ENCODE measurements around the gene MYDGF. TPM values are rescaled to one million over a fixed set of nuclear protein-coding genes. Genes with fewer than 3 reads are reported as not detected.

The MYDGF gene
- total RNA-seq, 1 donor from 2014 or later: 131 TPM

- no peak for FAIRE-seq
- DNase-seq (ENCODE audit: low read depth): no peak
- no peaks in the 10 kb centered on the region for H3K27me3 ChIP-seq (ENCODE audit: insufficient read depth, low read length)
Measured at GRCh38 chr19:4688587-4688986, 18.4 kb upstream of the MYDGF start.

GRCh38 chr19:4687396-4687795 lies 17.3 kb upstream of the MYDGF start:
- Histone ChIP-seq H3K36me3 (ENCODE audit: insufficient read depth, low read length) (peaks cover 28% of the 10 kb centered on the region), H4K20me1 (ENCODE audit: insufficient read depth, low read length) (no peaks in the 10 kb centered on the region), H2AFZ (ENCODE audit: low read depth, low read length) (no peak overlapping the region), H3K27ac (ENCODE audit: low read depth, low read length) (no peak overlapping the region), H3K9ac (ENCODE audit: low read length) (no peak overlapping the region), H3K9me3 (ENCODE audit: insufficient read depth, low read depth, low read length) (no peaks in the 10 kb centered on the region), H3K4me3 (ENCODE audit: insufficient read depth, low read depth, low read length) (no peak overlapping the region), H3K79me2 (ENCODE audit: insufficient read depth, low read length) (peaks cover 3% of the 10 kb centered on the region), H3K4me2 (ENCODE audit: low read length) (no peak overlapping the region), H3K4me1 (ENCODE audit: insufficient read depth, low read length) (no peaks in the 10 kb centered on the region), H3K27me3 (ENCODE audit: insufficient read depth, low read length) (no peaks in the 10 kb centered on the region)
- H3K9me3 Mint-ChIP-seq (ENCODE audit: unreplicated experiment): no peaks in the 10 kb centered on the region
- H3K27me3 Mint-ChIP-seq (ENCODE audit: low read depth, unreplicated experiment): no peaks in the 10 kb centered on the region
- DNase-seq (ENCODE audit: low read depth): no peak
- no peak overlapping the region for H3K4me3 Mint-ChIP-seq (ENCODE audit: unreplicated experiment)
- FAIRE-seq: no peak
- no peak overlapping the region for H3K27ac Mint-ChIP-seq (ENCODE audit: unreplicated experiment)
- H3K4me1 Mint-ChIP-seq (ENCODE audit: low read depth, unreplicated experiment): no peaks in the 10 kb centered on the region
- no peak for TF ChIP-seq CTCF (IDR thresholded peaks at IDR 0.05; ENCODE audit: insufficient read depth, low read depth, low read length)
- TF ChIP-seq EZH2 (IDR thresholded peaks at IDR 0.05; ENCODE audit: insufficient read depth, low read length): no peak
- H3K36me3 Mint-ChIP-seq (ENCODE audit: low read depth, unreplicated experiment): peaks cover 15% of the 10 kb centered on the region

More at GRCh38 chr19:4688587-4688986, 18.4 kb upstream of the MYDGF start:
- TF ChIP-seq CTCF (IDR thresholded peaks at IDR 0.05; ENCODE audit: insufficient read depth, low read depth, low read length) (no peak), EZH2 (IDR thresholded peaks at IDR 0.05; ENCODE audit: insufficient read depth, low read length) (no peak)
- H3K27ac Mint-ChIP-seq (ENCODE audit: unreplicated experiment): no peak overlapping the region
- H3K27me3 Mint-ChIP-seq (ENCODE audit: low read depth, unreplicated experiment): no peaks in the 10 kb centered on the region
- H4K20me1 ChIP-seq (ENCODE audit: insufficient read depth, low read length): no peaks in the 10 kb centered on the region
- peaks cover 2% of the 10 kb centered on the region for H3K4me1 ChIP-seq (ENCODE audit: insufficient read depth, low read length)
- no peaks in the 10 kb centered on the region for H3K9me3 ChIP-seq (ENCODE audit: insufficient read depth, low read depth, low read length)
- H3K36me3 Mint-ChIP-seq (ENCODE audit: low read depth, unreplicated experiment): peaks cover 15% of the 10 kb centered on the region
- no peak overlapping the region for H3K27ac ChIP-seq (ENCODE audit: low read depth, low read length)
- H3K9ac ChIP-seq (ENCODE audit: low read length): no peak overlapping the region
- no peak overlapping the region for H2AFZ ChIP-seq (ENCODE audit: low read depth, low read length)
- no peaks in the 10 kb centered on the region for H3K9me3 Mint-ChIP-seq (ENCODE audit: unreplicated experiment)
- peaks cover 34% of the 10 kb centered on the region for H3K36me3 ChIP-seq (ENCODE audit: insufficient read depth, low read length)
- H3K4me3 ChIP-seq (ENCODE audit: insufficient read depth, low read depth, low read length): no peak overlapping the region
- H3K79me2 ChIP-seq (ENCODE audit: insufficient read depth, low read length): peaks cover 13% of the 10 kb centered on the region
- no peak overlapping the region for H3K4me3 Mint-ChIP-seq (ENCODE audit: unreplicated experiment)
- H3K4me2 ChIP-seq (ENCODE audit: low read length): no peak overlapping the region
- no peaks in the 10 kb centered on the region for H3K4me1 Mint-ChIP-seq (ENCODE audit: low read depth, unreplicated experiment)

- no peak for FAIRE-seq
- no peak overlapping the region for H3K9ac ChIP-seq (ENCODE audit: low read length)
- no peak overlapping the region for H3K27ac ChIP-seq (ENCODE audit: low read depth, low read length)
- no peaks in the 10 kb centered on the region for H3K79me2 ChIP-seq (ENCODE audit: insufficient read depth, low read length)
- Mint-ChIP-seq H3K9me3 (ENCODE audit: unreplicated experiment) (no peaks in the 10 kb centered on the region), H3K27ac (ENCODE audit: unreplicated experiment) (no peak overlapping the region), H3K36me3 (ENCODE audit: low read depth, unreplicated experiment) (peaks cover 11% of the 10 kb centered on the region), H3K27me3 (ENCODE audit: low read depth, unreplicated experiment) (no peaks in the 10 kb centered on the region), H3K4me1 (ENCODE audit: low read depth, unreplicated experiment) (no peaks in the 10 kb centered on the region), H3K4me3 (ENCODE audit: unreplicated experiment) (no peak overlapping the region)
- peaks cover 28% of the 10 kb centered on the region for H3K36me3 ChIP-seq (ENCODE audit: insufficient read depth, low read length)
- H3K4me2 ChIP-seq (ENCODE audit: low read length): no peak overlapping the region
- H4K20me1 ChIP-seq (ENCODE audit: insufficient read depth, low read length): no peaks in the 10 kb centered on the region
- no peak overlapping the region for H3K4me3 ChIP-seq (ENCODE audit: insufficient read depth, low read depth, low read length)
- H2AFZ ChIP-seq (ENCODE audit: low read depth, low read length): no peak overlapping the region
- no peaks in the 10 kb centered on the region for H3K27me3 ChIP-seq (ENCODE audit: insufficient read depth, low read length)
- H3K4me1 ChIP-seq (ENCODE audit: insufficient read depth, low read length): no peaks in the 10 kb centered on the region
- no peaks in the 10 kb centered on the region for H3K9me3 ChIP-seq (ENCODE audit: insufficient read depth, low read depth, low read length)
- no peak for TF ChIP-seq CTCF (IDR thresholded peaks at IDR 0.05; ENCODE audit: insufficient read depth, low read depth, low read length)
- no peak for TF ChIP-seq EZH2 (IDR thresholded peaks at IDR 0.05; ENCODE audit: insufficient read depth, low read length)
- no peak for DNase-seq (ENCODE audit: low read depth)
Measured at GRCh38 chr19:4686700-4687099, 16.6 kb upstream of the MYDGF start.

Data from astrocyte (in vitro differentiated cells and primary cell).